GM12878 (cell line): ENCODE results near the gene MRPL2. TPM values are rescaled to one million over a fixed set of nuclear protein-coding genes. Genes with fewer than 3 reads are reported as not detected.

Experiments
- ATAC-seq: fragments of 200-7000 bp; cut with Tn5 transposase; 3 replicates; pipeline ENCODE4 v1.9.1; 2020; ENCODE audit warnings: mild to moderate bottlenecking, moderate library complexity
- BruUV-seq: library from RNA; stranded (reverse); fragments of 400-500 nt; replicated peaks from 2 replicates; lab custom pipeline; 2021; lab: Mats Ljungman, UMichigan
- CTCF ChIA-PET: fragments of 300-600 bp; sonication (Branson Sonifier 250); formaldehyde crosslinking; extraction: SDS; loops from one replicate; lab custom pipeline; 2021; ENCODE audit warnings: inconsistent platforms; lab: Yijun Ruan, JAX
- POLR2A ChIA-PET: fragments of 350-600 bp; formaldehyde crosslinking; extraction: SDS; loops from one replicate; lab custom pipeline; 2021; ENCODE audit warnings: inconsistent platforms; lab: Charles Lee
- RAD21 ChIA-PET: fragments of 300-600 bp; sonication (Branson Sonifier 250); formaldehyde crosslinking; loops from one replicate; lab custom pipeline; 2023; ENCODE audit warnings: antibody characterized with exemption; ENCODE audit not compliant: unreplicated experiment; lab: Charles Lee
- SMC1A ChIA-PET: fragments of 300-600 bp; sonication (Branson Sonifier 250); formaldehyde crosslinking; loops from one replicate; lab custom pipeline; 2023; ENCODE audit not compliant: unreplicated experiment, uncharacterized antibody; lab: Charles Lee
- DNase-seq: peaks from one replicate; pipeline ENCODE4 v3.0.0-alpha.2; 2011; ENCODE audit warnings: low read depth, low spot score
- FAIRE-seq: peaks from 3 replicates; lab custom pipeline; 2011; peaks lifted over from hg19 to GRCh38; lab: Jason Lieb, UNC
- H2AFZ ChIP-seq: 2 replicates; pipeline ENCODE4 v1.6.0; 2011; ENCODE audit warnings: low read depth, low read length, control low read depth; ENCODE audit not compliant: control insufficient read depth
- H3K27ac ChIP-seq: 2 replicates; pipeline ENCODE4 v1.5.1; 2011; ENCODE audit warnings: control low read depth; ENCODE audit not compliant: control insufficient read depth, insufficient read depth
- H3K27me3 ChIP-seq, 2 experiments: replicated peaks in 1 of 2; 2 replicates each; pipeline versions ENCODE4 v1.6.0 to v1.6.1; 2011; ENCODE audit warnings: low read length in 1 of 2; ENCODE audit not compliant: control insufficient read depth in 2 of 2, insufficient read depth in 2 of 2
- H3K36me3 ChIP-seq, 2 experiments: 2 replicates each; pipeline ENCODE4 v1.5.1; 2011; ENCODE audit warnings: low read length in 1 of 2; ENCODE audit not compliant: control insufficient read depth in 2 of 2, insufficient read depth in 2 of 2
- H3K4me1 ChIP-seq: 2 replicates; pipeline ENCODE4 v1.6.1; 2011; ENCODE audit warnings: mild to moderate bottlenecking, low read length, moderate library complexity, mixed read lengths; ENCODE audit not compliant: control insufficient read depth, insufficient read depth
- H3K4me2 ChIP-seq: 2 replicates; pipeline ENCODE4 v1.6.0; 2011; ENCODE audit warnings: control low read depth; ENCODE audit not compliant: control insufficient read depth, insufficient read depth
- H3K4me3 ChIP-seq: fragments of 200-600 bp; sonication (generic); 2 replicates; pipeline ENCODE4 v1.5.1; 2016
- H3K79me2 ChIP-seq: 2 replicates; pipeline ENCODE4 v1.6.0; 2011; ENCODE audit warnings: low read length; ENCODE audit not compliant: control insufficient read depth, insufficient read depth
- H3K9ac ChIP-seq: 2 replicates; pipeline ENCODE4 v1.8.0; 2011; ENCODE audit warnings: low read length, control low read depth, mixed read lengths; ENCODE audit not compliant: control insufficient read depth, insufficient read depth
- H3K9me3 ChIP-seq: replicated peaks from 3 replicates; pipeline ENCODE4 v1.5.1; 2011; ENCODE audit warnings: mild to moderate bottlenecking, low read length; ENCODE audit not compliant: control insufficient read depth, insufficient read depth
- H4K20me1 ChIP-seq: 2 replicates; pipeline ENCODE4 v1.6.0; 2011; ENCODE audit not compliant: control insufficient read depth, insufficient read depth
- CHD1 ChIP-seq: IDR thresholded peaks from 2 replicates; pipeline ENCODE4 v1.6.1; 2012; ENCODE audit warnings: low read depth, low read length, improper control_type of control experiment
- CREM ChIP-seq: IDR thresholded peaks from 2 replicates; pipeline ENCODE4 v1.6.1; 2014; ENCODE audit warnings: antibody characterized with exemption, low read depth
- MTA2 ChIP-seq: fragments of 450-650 bp; IDR thresholded peaks from 2 replicates; pipeline ENCODE4 v1.6.1; 2016; ENCODE audit warnings: low read depth, mild to moderate bottlenecking, moderate library complexity
- NRF1 ChIP-seq: conservative IDR thresholded peaks from 2 replicates; pipeline ENCODE4 v1.6.1; 2011; ENCODE audit warnings: mild to moderate bottlenecking, low read depth, low read length, improper control_type of control experiment
- SMAD5 ChIP-seq: IDR thresholded peaks from 2 replicates; pipeline ENCODE4 v1.6.1; 2016; ENCODE audit warnings: antibody characterized with exemption, low read depth
- STAT1 ChIP-seq: fragments of 450-650 bp; conservative IDR thresholded peaks from 2 replicates; pipeline ENCODE4 v1.6.1; 2014; ENCODE audit warnings: antibody characterized with exemption, mild to moderate bottlenecking
- TAF1 ChIP-seq: IDR thresholded peaks from 2 replicates; pipeline ENCODE4 v1.6.1; 2011; ENCODE audit warnings: mild to moderate bottlenecking, low read depth, low read length, borderline replicate concordance
- ZBTB11 ChIP-seq: fragments of 450-650 bp; formaldehyde crosslinking; IDR thresholded peaks from 2 replicates; pipeline ENCODE4 v1.5.0; 2022; ENCODE audit warnings: mild to moderate bottlenecking, missing genetic modification characterization
- ZBTB33 ChIP-seq: fragments of 450-650 bp; IDR thresholded peaks from 2 replicates; pipeline ENCODE4 v1.6.1; 2017; ENCODE audit warnings: mild to moderate bottlenecking
- WGBS: methylation state at CpG from one replicate; pipeline ENCODE4 v1.1.6; 2016; ENCODE audit warnings: low lambda C conversion rate; ENCODE audit not compliant: insufficient replicate concordance, insufficient coverage; ENCODE audit errors: missing lambda C conversion rate; 5-methylcytosine and 5-hydroxymethylcytosine counted together
- in situ Hi-C: fragments of 300-500 bp; cut with MboI; formaldehyde crosslinking; loops from 9 replicates; pipeline ENCODE4 v1.14.3; 2018; ENCODE audit warnings: mixed read lengths
- intact Hi-C: fragments of 100-400 bp; cut with micrococcal nuclease; formaldehyde crosslinking; loops from one replicate; pipeline ENCODE4 v1.14.2; 2022; ENCODE audit not compliant: unreplicated experiment
- polyA plus RNA-seq, 11 experiments: library from polyadenylated mRNA; depleted of rRNA in 4 of 11; unstranded in 6 of 11; stranded (reverse) in 5 of 11; fragments of >200 nt; fragmentation: Nextera tagmentation in 4 of 11; fragmentation: Illumina TruSeq in 1 of 11; extraction: Ambion mirVana in 4 of 11; extraction: Trizol in 1 of 11; gene quantifications; 1 replicate in 1 of 11; 2 replicates in 10 of 11; pipeline versions ENCODE4 v1.2.1 to v1.2.3, GENCODE V29; 2011 to 2016; ENCODE audit warnings: inconsistent platforms in 2 of 11, missing spikeins in 2 of 11, low read depth in 1 of 11
- total RNA-seq, 4 experiments: library from RNA; depleted of rRNA in 3 of 4; stranded (reverse); fragments of >200 nt in 3 of 4; fragmentation: Illumina TruSeq in 1 of 4; extraction: Trizol in 1 of 4; gene quantifications; 2 replicates each; pipeline versions ENCODE4 v1.2.1 to v1.2.3, GENCODE V29; 2013 to 2021

Gene MRPL2
- total and polyA plus RNA-seq, 10 of the 15 experiments (the other 5 are each of a cell fraction or from before 2014, with no cell fraction given), result 29.7 to 125 (median 50.2) TPM

GRCh38 chr6:43081043-43081442 lies 21.8 kb upstream of the MRPL2 start:
- peaks cover 7% of the 10 kb centered on the region for H3K4me1 ChIP-seq
- FAIRE-seq (no peak), DNase-seq (no peak)
- no TSS peak for BruUV-seq
- TF ChIP-seq SMAD5, result no peak
- TF ChIP-seq, all 136 proteins: peak for 0
- Histone ChIP-seq H3K4me2 (no peak overlapping the region), H3K79me2 (no peaks in the 10 kb centered on the region), H3K36me3 (no peaks in the 10 kb centered on the region), H3K27me3 (peaks cover 3 to 9% of the 10 kb centered on the region in 2 experiments; a peak in 3 of 4 replicates), H3K4me3 (no peak overlapping the region), H4K20me1 (no peaks in the 10 kb centered on the region), H2AFZ (no peak overlapping the region), H3K27ac (no peak overlapping the region), H3K9me3 (no peaks in the 10 kb centered on the region), H3K9ac (no peak overlapping the region)
- ATAC-seq, result no peak
- 66% methylated on average over 4 of the region's 4 CpGs for WGBS
- SMC1A ChIA-PET, result interaction anchor here (0.6 to 1.0 kb wide), 2 partner anchors 12 to 15 kb away, joined by 3 read pairs; no protein-coding TSS in a partner anchor
- RAD21 ChIA-PET, result interaction anchor here (1.0 kb wide), 1 partner anchor 16 kb away, joined by 3 read pairs; no protein-coding TSS in a partner anchor
- in situ Hi-C loops, result no loop called here
- CTCF ChIA-PET, result no interaction called here
- intact Hi-C loops, result no loop called here
- POLR2A ChIA-PET, result interaction anchor here (0.6 kb wide), 1 partner anchor 26 kb away, joined by 3 read pairs; no protein-coding TSS in a partner anchor

- CTCF ChIA-PET, result interaction anchor here (1.5 kb wide), 1 partner anchor 65 kb away, joined by 4 read pairs; no protein-coding TSS in a partner anchor
- H3K36me3 ChIP-seq, result no peaks in the 10 kb centered on the region
- no TSS peak for BruUV-seq
- H3K27me3 ChIP-seq, result peaks cover 8 to 12% of the 10 kb centered on the region in 2 experiments; a peak in 3 of 4 replicates
- no peaks in the 10 kb centered on the region for H3K79me2 ChIP-seq
- FAIRE-seq (no peak), ATAC-seq (no peak), DNase-seq (no peak)
- peaks cover 7% of the 10 kb centered on the region; the same call in 1 of the 2 replicates for H3K4me1 ChIP-seq
- no peak overlapping the region for H3K4me2 ChIP-seq
- no peaks in the 10 kb centered on the region for H4K20me1 ChIP-seq
- H2AFZ ChIP-seq, result no peak overlapping the region
- RAD21 ChIA-PET, result no interaction called here
- no peak overlapping the region for H3K27ac ChIP-seq
- H3K9ac ChIP-seq, result no peak overlapping the region
- 49% methylated on average over 2 of the region's 2 CpGs for WGBS
- H3K4me3 ChIP-seq, result no peak overlapping the region
- SMC1A ChIA-PET, result no interaction called here
- in situ Hi-C loops (no loop called here), intact Hi-C loops (no loop called here)
- H3K9me3 ChIP-seq, result no peaks in the 10 kb centered on the region
- POLR2A ChIA-PET, result interaction anchor here (0.6 to 1.0 kb wide), 3 partner anchors 12 to 142 kb away, joined by 3 to 9 read pairs (median 5); no protein-coding TSS in a partner anchor
- TF ChIP-seq TAF1 (no peak), ZBTB11 (CRISPR knock-in tag) (no peak), NRF1 (no peak), CREM (no peak), STAT1 (no peak), CHD1 (no peak), MTA2 (no peak), ZBTB33 (no peak)
These were observed 19.5 kb upstream of the MRPL2 start for GRCh38 chr6:43078691-43079090.
